ENCODE measurements around the gene DSCAML1.
"Not testable (repeated sequence)": the region's sequence is repeated elsewhere in the genome, so short reads cannot be mapped to it uniquely, and the experiment has no call there.

Gene DSCAML1

DNA sequence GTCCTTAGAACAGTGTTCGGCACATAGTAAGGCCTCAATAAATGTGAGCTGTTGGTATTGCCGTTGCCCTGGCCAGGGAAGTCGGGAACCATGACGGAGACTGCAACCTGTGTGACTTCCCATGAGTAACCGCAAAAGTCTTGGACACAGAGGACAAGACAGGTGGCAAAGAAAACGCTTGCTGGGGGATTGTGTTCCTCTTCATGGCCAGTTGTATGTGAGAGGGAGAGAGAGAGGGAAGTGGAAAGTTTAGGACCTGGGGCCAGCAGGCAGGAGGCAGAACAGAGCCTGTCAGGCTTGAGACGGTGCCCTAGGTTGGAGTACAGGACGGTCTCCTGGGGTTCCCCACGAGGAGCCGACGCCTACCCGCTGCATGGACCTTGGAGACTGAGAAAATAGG is 379.2 kb downstream of the DSCAML1 start:
- no peak for DNase-seq

GRCh38 chr11:117417342-117417741 is 379.7 kb downstream of the DSCAML1 start:
- DNase-seq: no peak

DNA sequence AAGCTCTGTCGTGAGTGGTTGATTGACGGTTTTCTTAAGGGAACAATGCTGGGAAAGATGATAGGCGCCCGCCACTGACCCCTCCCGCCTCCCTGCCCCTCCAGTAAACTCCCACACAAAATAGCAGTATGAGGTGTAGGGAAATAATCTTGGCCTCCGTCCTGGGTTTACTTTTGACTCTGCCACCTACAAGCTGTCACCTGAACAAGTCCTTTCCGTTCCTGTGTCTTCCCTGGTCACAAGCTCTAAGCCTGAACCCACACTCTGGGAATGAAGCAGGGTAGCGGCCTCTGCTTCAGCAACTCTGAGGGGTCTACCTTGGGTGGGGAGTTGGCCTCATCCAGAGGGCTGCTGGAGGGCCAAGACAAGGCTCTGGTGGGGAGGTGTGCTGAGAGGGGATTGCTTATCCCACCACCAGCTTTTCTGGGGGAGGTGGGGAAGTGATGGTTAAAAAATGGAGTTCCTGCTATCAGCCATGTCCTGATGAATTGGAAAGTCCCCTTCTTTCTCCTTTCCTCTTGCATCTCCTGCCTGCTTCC is 381.6 kb downstream of the DSCAML1 start:
- no peak for DNase-seq

GRCh38 chr11:117414724-117415123 is 382.3 kb downstream of the DSCAML1 start:
- DNase-seq: no peak

GRCh38 chr11:117413616-117414015 is 383.4 kb downstream of the DSCAML1 start:
- DNase-seq: no peak

DNA sequence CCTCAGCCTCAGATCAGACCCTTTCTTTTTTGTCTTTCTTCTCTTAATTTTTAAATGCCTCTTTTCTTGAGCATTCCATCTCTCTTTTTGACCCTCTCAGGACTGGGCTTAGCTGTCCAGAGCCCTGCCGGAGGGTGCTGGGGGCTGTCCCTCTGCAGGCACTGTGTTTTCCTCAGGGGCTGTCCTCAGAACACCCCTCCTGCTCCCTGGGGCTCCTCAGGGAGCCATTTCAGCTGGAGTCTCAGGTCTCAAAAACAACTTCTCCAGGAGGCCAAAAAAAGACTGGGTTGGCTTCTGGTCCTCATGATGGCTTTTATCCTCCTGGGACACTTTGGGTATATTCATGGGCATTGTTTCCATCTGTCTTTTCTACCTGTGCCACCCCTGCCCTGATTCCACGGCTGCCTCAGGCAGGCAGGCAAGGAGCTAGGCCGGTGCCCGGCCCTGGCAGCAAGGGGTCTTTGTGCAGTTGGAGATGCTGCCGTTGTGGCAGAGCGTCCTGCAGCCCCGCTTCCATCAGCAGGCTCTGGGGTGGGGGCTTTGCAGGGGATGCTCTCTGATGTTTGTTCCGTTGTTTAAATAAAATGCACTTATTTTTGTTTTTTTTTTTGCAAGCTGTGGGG is 384.3 kb downstream of the DSCAML1 start:
- no peak for DNase-seq

DNA sequence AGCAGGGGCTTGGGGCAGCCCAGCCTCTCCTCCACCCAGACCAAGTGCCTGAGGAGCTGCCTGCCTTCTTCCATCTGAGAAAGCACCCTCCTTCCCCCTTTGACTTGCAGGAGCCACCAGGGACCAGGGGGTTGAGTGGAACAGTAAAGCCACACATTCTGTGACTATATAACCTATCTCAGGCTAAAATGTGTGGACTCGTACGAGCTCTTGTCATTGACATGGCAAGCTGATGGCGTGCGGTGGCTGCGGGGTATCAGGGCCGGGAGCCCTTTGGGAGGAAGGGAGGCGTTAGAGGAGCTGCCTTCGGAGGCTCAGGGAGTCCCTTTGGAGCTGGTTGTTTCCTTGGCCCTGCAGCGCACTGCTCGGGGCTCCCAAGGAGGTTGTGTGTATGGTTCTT is 384.8 kb downstream of the DSCAML1 start:
- no peak for DNase-seq

DNA sequence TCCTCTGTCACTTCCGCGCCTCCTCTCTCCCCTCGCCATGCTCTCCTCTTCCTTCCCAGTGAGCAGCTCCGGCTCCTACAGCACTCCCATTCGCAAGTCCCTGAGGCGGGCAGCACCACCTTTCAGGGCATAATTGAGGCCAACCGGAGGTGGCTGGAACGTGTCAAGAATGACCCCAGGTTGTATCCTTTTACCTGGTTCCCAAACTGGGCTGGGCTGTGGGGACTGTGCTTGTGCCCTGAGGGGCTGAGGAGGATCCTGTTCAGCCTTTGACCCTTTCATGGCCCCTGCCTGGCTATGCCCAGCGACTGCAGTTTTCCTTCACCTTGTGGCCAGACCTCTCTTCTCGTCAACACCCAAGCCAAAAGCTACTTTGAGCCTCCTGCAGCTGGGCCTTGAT is 385.3 kb downstream of the DSCAML1 start:
- DNase-seq: no peak

DNA sequence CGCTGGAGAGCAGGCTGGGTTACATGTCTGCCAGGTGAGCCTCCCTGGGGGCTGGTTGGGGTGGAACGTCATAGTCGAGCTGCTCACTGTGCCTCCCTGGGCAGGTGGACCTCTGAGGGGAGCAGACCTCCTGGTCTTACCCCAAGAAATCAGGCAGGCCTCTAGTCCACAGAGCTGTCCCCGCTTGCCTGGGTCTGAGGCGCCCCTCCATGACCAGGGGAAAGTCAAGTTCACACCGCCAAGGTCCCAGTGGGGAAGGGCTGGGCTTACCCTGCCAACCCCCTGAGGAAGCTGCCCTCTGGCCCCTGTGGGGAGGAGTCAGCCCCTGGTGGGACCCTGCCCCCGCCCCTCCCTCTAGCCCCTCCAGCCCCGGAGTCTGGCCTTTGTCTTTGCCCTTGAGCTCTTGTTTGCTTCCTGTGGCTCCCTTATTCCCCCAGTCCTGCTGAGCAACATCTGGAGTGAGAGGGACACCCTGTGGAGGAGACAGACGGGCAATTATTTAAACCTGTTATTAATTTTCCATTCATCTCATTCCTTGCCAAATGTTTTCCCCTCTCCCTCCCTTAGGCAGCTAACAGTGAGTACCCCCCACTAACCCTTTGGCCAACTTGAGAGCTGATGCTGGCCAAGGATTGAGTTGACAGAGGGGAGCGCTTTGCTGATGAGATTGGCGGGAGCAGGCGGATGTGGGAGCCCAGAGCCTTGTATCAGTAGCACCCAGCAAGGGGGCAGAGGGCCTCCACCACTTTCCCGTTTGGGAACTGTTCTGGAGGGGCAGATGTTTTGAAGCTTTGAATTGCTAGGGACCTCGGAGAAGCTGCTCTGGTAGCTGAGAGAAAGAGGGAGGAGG is 385.9 kb downstream of the DSCAML1 start:
- DNase-seq: no peak

DNA sequence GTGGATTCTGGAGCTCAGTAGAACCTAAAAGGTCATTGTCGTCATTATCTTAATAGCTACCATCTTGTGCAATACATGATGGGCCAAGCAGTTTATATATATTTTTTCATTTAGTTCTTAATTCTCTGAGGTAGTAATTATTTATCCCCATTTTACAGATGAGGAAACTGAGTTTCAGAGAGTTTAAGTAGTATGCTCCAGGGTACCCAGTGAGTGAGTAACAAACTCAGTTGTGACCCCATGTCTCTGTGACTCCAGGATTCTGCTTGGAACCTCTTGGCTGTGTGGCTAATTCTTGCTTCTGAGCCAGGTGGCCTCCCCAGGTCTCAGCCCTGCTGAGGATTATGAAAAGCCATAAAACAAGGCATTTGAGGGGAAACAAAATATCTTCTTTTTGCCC is 386.8 kb downstream of the DSCAML1 start:
- DNase-seq: no peak

- no peak for DNase-seq
Observed at GRCh38 chr11:117409511-117409910, 387.5 kb downstream of the DSCAML1 start.

- DNase-seq: no peak
Observed at GRCh38 chr11:117408356-117408755, 388.7 kb downstream of the DSCAML1 start.

- DNase-seq: no peak
Observed at GRCh38 chr11:117407016-117407415, 390.0 kb downstream of the DSCAML1 start.

DNA sequence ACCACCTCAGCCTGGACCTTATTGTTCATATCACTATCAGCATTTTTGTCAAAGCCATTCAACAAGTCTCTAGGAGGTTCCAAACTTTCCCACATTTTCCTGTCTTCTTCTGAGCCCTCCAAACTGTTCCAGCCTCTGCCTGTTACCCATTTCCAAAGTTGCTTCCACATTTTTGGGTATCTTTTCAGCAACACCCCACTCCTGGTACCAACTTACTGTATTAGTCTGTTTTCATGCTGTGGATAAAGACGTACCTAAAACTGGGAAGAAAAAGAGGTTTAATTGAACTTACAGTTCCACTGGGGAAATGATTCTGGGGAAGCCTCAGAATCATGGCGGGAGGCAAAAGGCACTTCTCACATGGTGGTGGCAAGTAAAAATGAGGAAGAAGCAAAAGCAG is 391.1 kb downstream of the DSCAML1 start:
- not testable (repeated sequence) for DNase-seq

GRCh38 chr11:117399100-117399840 is 397.7 kb downstream of the DSCAML1 start:
- not testable (repeated sequence) for DNase-seq

- not testable (repeated sequence) for DNase-seq
Observed at GRCh38 chr11:117398618-117399017, 398.4 kb downstream of the DSCAML1 start.

DNA sequence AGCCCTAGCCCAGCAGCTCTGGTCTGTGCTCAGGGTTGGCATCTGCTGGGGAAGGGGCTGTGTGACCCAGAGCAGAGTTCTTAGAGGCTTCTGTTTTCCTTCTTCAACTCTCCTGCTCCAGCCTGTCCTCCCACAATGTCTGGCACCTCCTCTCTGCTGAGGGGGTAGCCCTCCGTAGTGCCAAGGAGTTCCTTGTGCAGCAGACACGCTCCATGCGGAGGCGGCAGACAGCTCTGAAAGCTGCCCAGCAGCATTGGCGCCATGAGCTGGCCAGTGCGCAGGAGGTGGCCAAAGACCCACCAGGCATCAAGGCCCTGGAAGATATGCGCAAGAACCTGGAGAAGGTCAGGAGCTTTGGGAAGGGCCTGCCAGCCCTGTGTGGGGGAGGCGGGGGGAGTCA is 400.0 kb downstream of the DSCAML1 start:
- DNase-seq: no peak

DNA sequence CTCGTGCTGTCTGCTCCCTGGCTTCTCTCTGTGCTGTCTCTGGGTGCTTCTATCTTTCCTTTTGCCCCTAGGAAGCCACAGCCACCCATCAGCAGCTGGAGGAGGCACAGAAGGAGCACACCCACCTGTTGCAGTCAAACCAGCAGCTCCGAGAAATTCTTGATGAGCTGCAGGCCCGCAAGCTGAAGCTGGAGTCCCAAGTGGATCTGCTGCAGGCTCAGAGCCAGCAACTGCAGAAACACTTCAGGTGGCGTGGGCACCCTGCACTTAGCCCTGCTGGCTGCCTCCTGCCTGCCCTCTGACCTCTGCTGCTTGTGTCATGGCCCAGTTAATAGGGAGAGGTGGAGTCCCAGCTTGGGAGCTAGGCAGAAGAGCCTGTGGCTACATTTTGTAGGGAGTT is 401.5 kb downstream of the DSCAML1 start:
- no peak for DNase-seq

- no peak for DNase-seq
Observed at GRCh38 chr11:117394221-117394925, 402.6 kb downstream of the DSCAML1 start.

- DNase-seq: no peak
Observed at GRCh38 chr11:117392979-117393378, 404.0 kb downstream of the DSCAML1 start.

GRCh38 chr11:117392001-117392690 is 404.9 kb downstream of the DSCAML1 start:
- DNase-seq: no peak

- DNase-seq: no peak
Observed at GRCh38 chr11:117391181-117391580, 405.8 kb downstream of the DSCAML1 start.

All from CD4-positive, alpha-beta T cell treated with Interleukin-17A for 1 hour (primary cell).